Suprapubic skin (tissue), 3 donors: ENCODE results near the gene PLEKHG3.

Source experiments
- POLR2A ChIP-seq, 2 donors: fragments of 450-650 bp; IDR thresholded peaks; one replicate each; pipeline ENCODE4 v1.6.1; 2017; ENCODE audit warnings: antibody characterized with exemption in 2 of 2, mild to moderate bottlenecking in 2 of 2, moderate library complexity in 2 of 2
- TF ChIP-seq, protein P1 (sequence below), 2 donors: fragments of 200-600 bp in 1 of 2; fragments of 450-650 bp in 1 of 2; sonication (generic) in 1 of 2; IDR thresholded peaks; one replicate each; pipeline ENCODE4 v1.5.1; 2016 to 2019; ENCODE audit warnings: antibody characterized with exemption in 2 of 2, mild to moderate bottlenecking in 1 of 2, moderate library complexity in 1 of 2

DNA sequence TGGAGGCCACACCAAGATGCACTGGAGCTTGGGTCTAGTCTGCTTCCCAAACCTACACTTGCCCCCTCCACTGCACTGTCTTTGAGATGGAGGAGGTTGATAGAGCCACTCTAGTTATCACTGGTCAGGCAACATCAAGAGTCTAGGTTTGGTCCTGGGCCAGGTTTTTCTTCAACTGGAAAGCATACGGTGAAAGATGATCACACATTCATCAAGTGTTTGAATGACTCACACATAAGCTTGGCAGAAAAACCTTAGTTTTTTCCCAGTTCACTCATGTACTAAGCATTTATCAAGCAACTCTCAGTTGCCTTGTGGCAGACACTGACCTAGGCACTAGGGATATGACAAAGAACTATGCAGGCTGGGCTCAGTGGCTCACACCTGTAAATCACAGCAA is 84.5 kb downstream of the PLEKHG3 start:
- no peak for TF ChIP-seq POLR2A (IDR thresholded peaks at IDR 0.05)
- TF ChIP-seq, protein P1, sequence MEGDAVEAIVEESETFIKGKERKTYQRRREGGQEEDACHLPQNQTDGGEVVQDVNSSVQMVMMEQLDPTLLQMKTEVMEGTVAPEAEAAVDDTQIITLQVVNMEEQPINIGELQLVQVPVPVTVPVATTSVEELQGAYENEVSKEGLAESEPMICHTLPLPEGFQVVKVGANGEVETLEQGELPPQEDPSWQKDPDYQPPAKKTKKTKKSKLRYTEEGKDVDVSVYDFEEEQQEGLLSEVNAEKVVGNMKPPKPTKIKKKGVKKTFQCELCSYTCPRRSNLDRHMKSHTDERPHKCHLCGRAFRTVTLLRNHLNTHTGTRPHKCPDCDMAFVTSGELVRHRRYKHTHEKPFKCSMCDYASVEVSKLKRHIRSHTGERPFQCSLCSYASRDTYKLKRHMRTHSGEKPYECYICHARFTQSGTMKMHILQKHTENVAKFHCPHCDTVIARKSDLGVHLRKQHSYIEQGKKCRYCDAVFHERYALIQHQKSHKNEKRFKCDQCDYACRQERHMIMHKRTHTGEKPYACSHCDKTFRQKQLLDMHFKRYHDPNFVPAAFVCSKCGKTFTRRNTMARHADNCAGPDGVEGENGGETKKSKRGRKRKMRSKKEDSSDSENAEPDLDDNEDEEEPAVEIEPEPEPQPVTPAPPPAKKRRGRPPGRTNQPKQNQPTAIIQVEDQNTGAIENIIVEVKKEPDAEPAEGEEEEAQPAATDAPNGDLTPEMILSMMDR (IDR thresholded peaks at IDR 0.05), result no peak
